Right lobe of liver (tissue), 4 donors: Measurements from ENCODE around the gene RAP1GAP2.

Source experiments
- CTCF ChIP-seq, 4 donors: fragments of 200-600 bp in 3 of 4; fragments of 450-650 bp in 1 of 4; IDR thresholded peaks; one replicate each; pipeline versions ENCODE4 v1.5.1 to v1.8.0; 2016 to 2022; ENCODE audit warnings: antibody characterized with exemption in 4 of 4, mild to moderate bottlenecking in 2 of 4
- POLR2A ChIP-seq: fragments of 450-650 bp; IDR thresholded peaks from one replicate; pipeline ENCODE4 v1.6.1; 2017; ENCODE audit warnings: antibody characterized with exemption, mild to moderate bottlenecking
- donor health status: DM: no; HTN: no; CAD: no.
- donor health status: DM: no; HTN: no; CAD: no.
- donor health status: DM: no; HTN: yes; CAD: no.

GRCh38 chr17:2952174-2952845 is 156.1 kb downstream of the RAP1GAP2 start:
- TF ChIP-seq CTCF (IDR thresholded peaks at IDR 0.05) (no peak), POLR2A (no peak)
